GM12878 (cell line): ENCODE data around the gene TSPEAR. TPM values are rescaled to one million over a fixed set of nuclear protein-coding genes. Genes with fewer than 3 reads are reported as not detected.

Source experiments
- ATAC-seq: fragments of 200-7000 bp; cut with Tn5 transposase; 3 replicates; pipeline ENCODE4 v1.9.1; 2020; ENCODE audit warnings: mild to moderate bottlenecking, moderate library complexity
- BruUV-seq: library from RNA; stranded (reverse); fragments of 400-500 nt; replicated peaks from 2 replicates; lab custom pipeline; 2021; lab: Mats Ljungman, UMichigan
- CTCF ChIA-PET: fragments of 300-600 bp; sonication (Branson Sonifier 250); formaldehyde crosslinking; extraction: SDS; loops from one replicate; lab custom pipeline; 2021; ENCODE audit warnings: inconsistent platforms; lab: Yijun Ruan, JAX
- POLR2A ChIA-PET: fragments of 350-600 bp; formaldehyde crosslinking; extraction: SDS; loops from one replicate; lab custom pipeline; 2021; ENCODE audit warnings: inconsistent platforms; lab: Charles Lee
- RAD21 ChIA-PET: fragments of 300-600 bp; sonication (Branson Sonifier 250); formaldehyde crosslinking; loops from one replicate; lab custom pipeline; 2023; ENCODE audit warnings: antibody characterized with exemption; ENCODE audit not compliant: unreplicated experiment; lab: Charles Lee
- SMC1A ChIA-PET: fragments of 300-600 bp; sonication (Branson Sonifier 250); formaldehyde crosslinking; loops from one replicate; lab custom pipeline; 2023; ENCODE audit not compliant: unreplicated experiment, uncharacterized antibody; lab: Charles Lee
- DNase-seq: peaks from one replicate; pipeline ENCODE4 v3.0.0-alpha.2; 2011; ENCODE audit warnings: low read depth, low spot score
- FAIRE-seq: peaks from 3 replicates; lab custom pipeline; 2011; peaks lifted over from hg19 to GRCh38; lab: Jason Lieb, UNC
- H2AFZ ChIP-seq: 2 replicates; pipeline ENCODE4 v1.6.0; 2011; ENCODE audit warnings: low read depth, low read length, control low read depth; ENCODE audit not compliant: control insufficient read depth
- H3K27ac ChIP-seq: 2 replicates; pipeline ENCODE4 v1.5.1; 2011; ENCODE audit warnings: control low read depth; ENCODE audit not compliant: control insufficient read depth, insufficient read depth
- H3K27me3 ChIP-seq, 2 experiments: replicated peaks in 1 of 2; 2 replicates each; pipeline versions ENCODE4 v1.6.0 to v1.6.1; 2011; ENCODE audit warnings: low read length in 1 of 2; ENCODE audit not compliant: control insufficient read depth in 2 of 2, insufficient read depth in 2 of 2
- H3K36me3 ChIP-seq, 2 experiments: 2 replicates each; pipeline ENCODE4 v1.5.1; 2011; ENCODE audit warnings: low read length in 1 of 2; ENCODE audit not compliant: control insufficient read depth in 2 of 2, insufficient read depth in 2 of 2
- H3K4me1 ChIP-seq: 2 replicates; pipeline ENCODE4 v1.6.1; 2011; ENCODE audit warnings: mild to moderate bottlenecking, low read length, moderate library complexity, mixed read lengths; ENCODE audit not compliant: control insufficient read depth, insufficient read depth
- H3K4me2 ChIP-seq: 2 replicates; pipeline ENCODE4 v1.6.0; 2011; ENCODE audit warnings: control low read depth; ENCODE audit not compliant: control insufficient read depth, insufficient read depth
- H3K4me3 ChIP-seq: fragments of 200-600 bp; sonication (generic); 2 replicates; pipeline ENCODE4 v1.5.1; 2016
- H3K79me2 ChIP-seq: 2 replicates; pipeline ENCODE4 v1.6.0; 2011; ENCODE audit warnings: low read length; ENCODE audit not compliant: control insufficient read depth, insufficient read depth
- H3K9ac ChIP-seq: 2 replicates; pipeline ENCODE4 v1.8.0; 2011; ENCODE audit warnings: low read length, control low read depth, mixed read lengths; ENCODE audit not compliant: control insufficient read depth, insufficient read depth
- H3K9me3 ChIP-seq: replicated peaks from 3 replicates; pipeline ENCODE4 v1.5.1; 2011; ENCODE audit warnings: mild to moderate bottlenecking, low read length; ENCODE audit not compliant: control insufficient read depth, insufficient read depth
- H4K20me1 ChIP-seq: 2 replicates; pipeline ENCODE4 v1.6.0; 2011; ENCODE audit not compliant: control insufficient read depth, insufficient read depth
- CHD1 ChIP-seq: IDR thresholded peaks from 2 replicates; pipeline ENCODE4 v1.6.1; 2012; ENCODE audit warnings: low read depth, low read length, improper control_type of control experiment
- WGBS: methylation state at CpG from one replicate; pipeline ENCODE4 v1.1.6; 2016; ENCODE audit warnings: low lambda C conversion rate; ENCODE audit not compliant: insufficient replicate concordance, insufficient coverage; ENCODE audit errors: missing lambda C conversion rate; 5-methylcytosine and 5-hydroxymethylcytosine counted together
- in situ Hi-C: fragments of 300-500 bp; cut with MboI; formaldehyde crosslinking; loops from 9 replicates; pipeline ENCODE4 v1.14.3; 2018; ENCODE audit warnings: mixed read lengths
- intact Hi-C: fragments of 100-400 bp; cut with micrococcal nuclease; formaldehyde crosslinking; loops from one replicate; pipeline ENCODE4 v1.14.2; 2022; ENCODE audit not compliant: unreplicated experiment
- polyA plus RNA-seq, 11 experiments: library from polyadenylated mRNA; depleted of rRNA in 4 of 11; unstranded in 6 of 11; stranded (reverse) in 5 of 11; fragments of >200 nt; fragmentation: Nextera tagmentation in 4 of 11; fragmentation: Illumina TruSeq in 1 of 11; extraction: Ambion mirVana in 4 of 11; extraction: Trizol in 1 of 11; gene quantifications; 1 replicate in 1 of 11; 2 replicates in 10 of 11; pipeline versions ENCODE4 v1.2.1 to v1.2.3, GENCODE V29; 2011 to 2016; ENCODE audit warnings: inconsistent platforms in 2 of 11, missing spikeins in 2 of 11, low read depth in 1 of 11
- total RNA-seq, 4 experiments: library from RNA; depleted of rRNA in 3 of 4; stranded (reverse); fragments of >200 nt in 3 of 4; fragmentation: Illumina TruSeq in 1 of 4; extraction: Trizol in 1 of 4; gene quantifications; 2 replicates each; pipeline versions ENCODE4 v1.2.1 to v1.2.3, GENCODE V29; 2013 to 2021
- TF ChIP-seq, protein P1 (sequence below): fragments of 450-650 bp; formaldehyde crosslinking; IDR thresholded peaks from 2 replicates; pipeline ENCODE4 v1.5.0; 2022; ENCODE audit warnings: mild to moderate bottlenecking, missing genetic modification characterization

Gene TSPEAR
- total and polyA plus RNA-seq, 10 of the 15 experiments (the other 5 are each of a cell fraction or from before 2014, with no cell fraction given), result not detected

DNA sequence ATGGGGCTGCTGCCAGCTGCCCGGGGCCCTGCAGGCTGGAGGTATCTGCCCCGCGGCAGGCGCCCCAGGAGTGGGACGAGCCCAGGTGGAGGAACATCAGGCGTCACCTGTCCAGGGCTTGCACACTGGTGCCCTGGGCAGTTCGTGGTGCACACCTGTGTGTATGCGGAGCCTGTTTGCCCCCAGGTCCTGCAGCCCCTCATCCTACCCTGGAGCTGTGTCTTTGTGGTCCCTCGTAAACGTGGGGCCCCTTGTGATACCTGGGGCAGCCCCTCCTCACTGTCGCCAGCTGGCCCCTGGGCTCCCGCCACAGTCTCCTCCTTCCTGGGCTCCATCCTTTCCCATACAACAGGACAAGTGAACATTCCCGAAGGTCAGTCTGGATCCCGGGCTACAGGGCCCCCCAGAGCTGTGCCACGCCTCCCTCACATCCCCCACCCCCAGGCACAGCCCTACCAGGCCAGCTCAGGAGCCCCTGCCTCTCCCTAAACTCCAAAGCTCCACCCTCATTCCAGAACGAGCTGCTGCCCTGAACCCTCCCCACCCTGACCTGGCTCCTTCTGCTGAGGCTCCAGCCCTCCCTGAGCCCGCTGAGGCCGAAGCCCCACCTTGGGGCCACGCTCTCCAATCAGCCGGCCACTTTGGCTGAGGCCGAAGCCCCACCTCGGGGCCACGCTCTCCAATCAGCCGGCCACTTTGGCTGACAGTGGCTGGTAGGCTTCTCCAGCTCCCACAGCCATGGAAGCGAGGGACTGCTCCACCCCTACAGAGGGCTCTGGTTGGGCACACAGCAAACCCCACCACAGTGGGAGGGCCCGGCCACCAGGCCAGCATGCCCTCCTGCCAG is 47.6 kb upstream of the TSPEAR start:
- no peaks in the 10 kb centered on the region for H3K4me1 ChIP-seq
- H3K9me3 ChIP-seq, result no peaks in the 10 kb centered on the region; the same call in 2 of the 3 replicates
- H3K79me2 ChIP-seq, result no peaks in the 10 kb centered on the region
- intact Hi-C loops, result no loop called here
- FAIRE-seq (no peak), DNase-seq (no peak), ATAC-seq (no peak)
- H3K27ac ChIP-seq, result no peak overlapping the region
- no peaks in the 10 kb centered on the region for H3K36me3 ChIP-seq
- H3K27me3 ChIP-seq, result no peaks in the 10 kb centered on the region
- H4K20me1 ChIP-seq, result no peaks in the 10 kb centered on the region
- H3K9ac ChIP-seq, result no peak overlapping the region
- RAD21 ChIA-PET, result no interaction called here
- H3K4me3 ChIP-seq, result no peak overlapping the region
- in situ Hi-C loops, result no loop called here
- POLR2A ChIA-PET, result no interaction called here
- no TSS peak for BruUV-seq
- SMC1A ChIA-PET, result no interaction called here
- H2AFZ ChIP-seq, result no peak overlapping the region
- no peak overlapping the region for H3K4me2 ChIP-seq
- TF ChIP-seq, protein P1, sequence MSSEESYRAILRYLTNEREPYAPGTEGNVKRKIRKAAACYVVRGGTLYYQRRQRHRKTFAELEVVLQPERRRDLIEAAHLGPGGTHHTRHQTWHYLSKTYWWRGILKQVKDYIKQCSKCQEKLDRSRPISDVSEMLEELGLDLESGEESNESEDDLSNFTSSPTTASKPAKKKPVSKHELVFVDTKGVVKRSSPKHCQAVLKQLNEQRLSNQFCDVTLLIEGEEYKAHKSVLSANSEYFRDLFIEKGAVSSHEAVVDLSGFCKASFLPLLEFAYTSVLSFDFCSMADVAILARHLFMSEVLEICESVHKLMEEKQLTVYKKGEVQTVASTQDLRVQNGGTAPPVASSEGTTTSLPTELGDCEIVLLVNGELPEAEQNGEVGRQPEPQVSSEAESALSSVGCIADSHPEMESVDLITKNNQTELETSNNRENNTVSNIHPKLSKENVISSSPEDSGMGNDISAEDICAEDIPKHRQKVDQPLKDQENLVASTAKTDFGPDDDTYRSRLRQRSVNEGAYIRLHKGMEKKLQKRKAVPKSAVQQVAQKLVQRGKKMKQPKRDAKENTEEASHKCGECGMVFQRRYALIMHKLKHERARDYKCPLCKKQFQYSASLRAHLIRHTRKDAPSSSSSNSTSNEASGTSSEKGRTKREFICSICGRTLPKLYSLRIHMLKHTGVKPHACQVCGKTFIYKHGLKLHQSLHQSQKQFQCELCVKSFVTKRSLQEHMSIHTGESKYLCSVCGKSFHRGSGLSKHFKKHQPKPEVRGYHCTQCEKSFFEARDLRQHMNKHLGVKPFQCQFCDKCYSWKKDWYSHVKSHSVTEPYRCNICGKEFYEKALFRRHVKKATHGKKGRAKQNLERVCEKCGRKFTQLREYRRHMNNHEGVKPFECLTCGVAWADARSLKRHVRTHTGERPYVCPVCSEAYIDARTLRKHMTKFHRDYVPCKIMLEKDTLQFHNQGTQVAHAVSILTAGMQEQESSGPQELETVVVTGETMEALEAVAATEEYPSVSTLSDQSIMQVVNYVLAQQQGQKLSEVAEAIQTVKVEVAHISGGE (CRISPR knock-in tag), result no peak
- no peak for TF ChIP-seq CHD1
- TF ChIP-seq, all 136 proteins: peak for 0
- CTCF ChIA-PET, result no interaction called here
- WGBS, result 35% methylated on average over 26 of the region's 26 CpGs
